AG08396 (cell line): Measurements from ENCODE around the gene ROBO2.

Experiments used
- DNase-seq: peaks from one replicate; pipeline ENCODE4 v3.0.0; 2012; ENCODE audit warnings: low spot score, mixed read lengths

Gene ROBO2

DNA sequence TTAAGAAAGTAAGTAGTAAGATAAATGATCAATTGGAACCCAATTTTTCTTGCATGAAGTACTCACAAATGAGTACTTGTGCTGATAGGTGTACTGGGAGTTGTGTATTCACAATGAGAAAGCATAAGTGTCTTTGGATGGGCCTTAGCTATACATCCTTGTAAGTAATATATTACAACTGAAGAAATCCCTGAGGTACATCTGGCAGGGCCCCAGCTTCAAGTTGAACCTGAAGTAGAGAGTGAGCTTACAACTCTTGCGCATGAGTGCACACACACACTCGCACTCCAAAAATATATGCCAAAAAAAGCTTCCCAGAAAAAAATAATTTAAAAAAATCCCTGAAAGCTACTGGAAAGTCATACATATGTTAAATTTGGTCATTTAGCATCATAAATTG, 222.5 kb downstream of the ROBO2 start:
- no peak for DNase-seq

DNA sequence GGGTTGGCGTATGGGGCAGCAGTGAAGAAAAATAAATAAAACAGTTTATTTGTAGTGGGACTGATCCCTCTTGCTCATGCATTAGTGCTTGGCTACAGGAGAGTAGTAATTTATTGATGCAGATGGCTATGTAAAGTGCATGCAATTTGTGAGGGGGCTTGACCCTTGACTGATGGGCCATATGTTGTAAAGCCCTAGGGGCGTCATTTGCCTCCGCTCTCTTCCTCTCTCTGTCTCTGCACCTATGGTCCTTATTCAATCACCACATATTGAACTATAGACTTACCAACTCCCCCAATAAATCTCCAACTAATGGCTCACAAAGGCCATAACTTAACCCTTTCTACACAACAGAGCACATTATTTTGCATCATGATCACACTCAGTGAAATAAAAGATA, 227.7 kb downstream of the ROBO2 start:
- DNase-seq, result no peak

DNA sequence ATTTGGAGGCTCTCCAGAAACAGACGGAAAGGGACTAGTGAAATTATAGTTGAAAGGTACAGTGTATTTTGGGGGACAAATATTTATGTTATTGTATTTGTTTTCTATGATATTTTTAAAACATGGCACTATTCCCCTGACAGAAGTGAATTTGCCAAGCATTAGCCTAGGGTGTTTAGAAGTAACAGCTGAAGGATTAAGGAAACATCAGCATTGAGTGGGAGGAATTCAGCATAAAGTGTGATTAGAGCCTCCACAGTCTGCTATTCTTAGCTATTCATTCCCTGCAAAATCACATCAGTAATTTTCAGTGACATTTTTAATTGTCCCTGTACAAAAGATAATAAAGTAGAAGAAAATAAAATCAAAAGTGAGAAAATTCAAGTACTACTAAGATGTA, 231.4 kb downstream of the ROBO2 start:
- DNase-seq, result no peak

DNA sequence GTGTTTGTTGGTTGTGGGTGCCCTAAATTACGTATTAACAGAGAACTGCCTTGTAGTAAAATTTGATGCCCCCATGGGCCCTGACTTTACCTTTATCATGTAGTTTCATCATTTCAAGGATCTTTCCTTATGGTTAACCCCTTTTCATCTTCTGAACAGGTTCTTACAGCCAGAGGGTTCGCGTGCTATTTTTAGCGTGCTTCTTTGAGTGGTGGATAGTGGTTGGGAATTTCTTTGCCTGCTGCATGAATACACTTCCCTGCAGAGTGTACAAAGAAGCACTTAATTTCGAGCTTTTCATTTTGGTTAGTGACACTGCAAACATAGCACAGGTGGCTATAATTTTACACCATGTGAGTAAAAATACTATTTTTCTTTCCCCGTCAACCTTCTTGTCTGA, 231.8 kb downstream of the ROBO2 start:
- no peak for DNase-seq

DNA sequence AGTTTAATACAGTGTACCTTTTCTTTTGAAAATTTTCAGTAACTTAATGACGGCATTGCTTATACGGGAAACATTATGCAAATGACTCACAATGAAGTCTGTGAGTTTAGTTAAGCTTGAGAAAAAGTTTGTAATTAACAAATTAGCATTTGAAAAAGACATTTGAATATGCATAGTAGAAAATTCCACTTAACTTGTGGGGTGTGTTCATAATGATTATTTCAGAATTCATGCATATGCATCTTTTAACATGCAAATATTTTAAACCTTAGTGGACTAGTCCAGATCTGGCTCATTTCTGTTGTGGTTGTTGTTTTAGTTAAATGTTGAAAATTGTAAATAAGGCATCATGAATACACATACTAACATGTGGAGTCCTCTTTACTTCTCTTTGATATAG, 239.4 kb downstream of the ROBO2 start:
- no peak for DNase-seq

DNA sequence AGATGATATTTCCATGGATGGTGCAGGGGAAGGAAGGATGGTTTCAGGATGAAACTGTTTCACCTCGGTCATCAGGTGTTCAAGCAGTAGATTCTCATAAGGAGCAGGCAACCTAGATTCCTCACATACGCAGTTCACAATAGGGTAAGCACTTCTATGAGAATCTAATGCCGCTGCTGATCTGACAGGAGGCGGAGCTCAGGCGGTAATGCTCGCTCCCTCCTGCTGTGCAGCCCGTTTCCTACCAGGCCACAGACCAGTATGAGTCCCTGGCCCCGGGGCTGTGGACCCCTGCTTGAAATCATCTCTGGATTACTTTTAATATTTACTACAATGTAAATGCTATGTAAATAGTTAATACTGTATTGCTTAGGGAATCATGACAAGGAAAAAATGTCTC, 241.8 kb downstream of the ROBO2 start:
- DNase-seq, result no peak

DNA sequence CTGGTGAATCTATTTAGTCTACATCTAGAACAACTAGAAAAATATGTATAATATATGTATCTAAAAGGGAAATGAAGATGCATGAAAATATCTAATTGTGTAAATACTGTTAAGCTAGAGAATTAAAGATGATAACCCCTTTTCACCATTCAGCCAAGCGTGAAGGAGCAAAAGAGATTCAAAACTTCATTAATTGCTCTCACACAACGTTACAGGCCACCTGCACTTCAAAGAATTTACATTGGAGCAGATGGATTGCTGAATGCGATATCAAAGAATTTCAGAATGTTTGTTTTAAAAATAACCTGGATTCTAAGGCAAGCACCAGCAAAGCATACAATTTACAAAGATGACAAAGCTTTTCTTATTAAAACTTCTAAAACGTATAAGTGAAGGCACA, 243.2 kb downstream of the ROBO2 start:
- no peak for DNase-seq

DNA sequence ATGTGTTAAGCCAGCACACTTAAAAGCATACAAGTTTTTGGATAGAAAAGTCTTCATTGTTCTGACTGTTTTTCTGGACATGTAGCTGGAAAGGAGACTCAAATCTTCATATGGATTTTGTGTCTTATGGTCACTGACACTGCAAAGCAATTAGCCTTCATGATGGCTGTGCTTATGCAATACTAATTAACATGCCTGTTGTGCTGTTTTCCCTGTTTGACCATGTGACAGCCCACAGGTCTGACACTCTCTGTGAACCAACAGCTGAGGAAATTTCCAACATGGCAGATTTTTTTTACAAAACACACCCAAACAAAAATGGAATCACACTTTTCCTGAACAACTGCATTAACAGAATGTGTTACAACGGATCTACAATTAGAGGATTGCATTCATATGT, 248.4 kb downstream of the ROBO2 start:
- DNase-seq, result no peak

DNA sequence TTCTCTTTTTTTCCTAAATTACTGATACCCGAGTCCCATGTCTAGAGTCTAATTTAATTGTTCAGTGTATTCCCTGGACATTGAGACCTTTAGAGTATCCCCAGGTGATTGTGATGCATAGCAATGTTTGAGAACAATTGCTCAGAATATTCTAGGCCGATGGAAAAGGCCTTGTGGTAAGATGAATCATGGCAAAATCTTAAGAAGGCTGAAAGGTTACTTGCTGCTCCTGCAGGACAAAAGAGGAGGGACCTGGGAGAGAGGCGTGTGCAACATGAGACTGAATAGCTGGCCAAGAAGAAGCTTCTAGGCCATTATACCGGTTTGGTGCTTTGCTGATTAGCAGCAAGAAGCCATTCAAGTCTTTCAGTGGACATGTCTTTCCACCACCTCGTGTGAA, 256.6 kb downstream of the ROBO2 start:
- no peak for DNase-seq

DNA sequence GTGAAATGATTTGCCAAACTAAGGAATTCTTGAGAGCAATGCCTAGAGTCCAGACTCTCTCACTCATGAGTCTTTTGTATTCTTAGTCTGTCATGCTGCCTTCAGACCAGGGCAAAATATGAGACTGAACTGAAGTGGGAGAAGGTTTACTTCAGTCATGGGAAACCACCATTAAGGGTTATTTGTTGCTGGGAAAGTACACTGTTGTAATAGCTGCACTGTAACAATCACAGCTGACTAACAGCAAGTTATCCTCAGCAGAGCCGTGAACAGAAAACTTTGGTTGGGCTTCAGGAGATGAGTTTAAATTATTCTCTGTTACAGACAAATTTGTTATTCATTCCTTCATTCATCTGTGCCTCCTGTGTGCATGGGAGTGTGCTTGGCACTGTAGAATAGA, 258.5 kb downstream of the ROBO2 start:
- DNase-seq, result no peak

DNA sequence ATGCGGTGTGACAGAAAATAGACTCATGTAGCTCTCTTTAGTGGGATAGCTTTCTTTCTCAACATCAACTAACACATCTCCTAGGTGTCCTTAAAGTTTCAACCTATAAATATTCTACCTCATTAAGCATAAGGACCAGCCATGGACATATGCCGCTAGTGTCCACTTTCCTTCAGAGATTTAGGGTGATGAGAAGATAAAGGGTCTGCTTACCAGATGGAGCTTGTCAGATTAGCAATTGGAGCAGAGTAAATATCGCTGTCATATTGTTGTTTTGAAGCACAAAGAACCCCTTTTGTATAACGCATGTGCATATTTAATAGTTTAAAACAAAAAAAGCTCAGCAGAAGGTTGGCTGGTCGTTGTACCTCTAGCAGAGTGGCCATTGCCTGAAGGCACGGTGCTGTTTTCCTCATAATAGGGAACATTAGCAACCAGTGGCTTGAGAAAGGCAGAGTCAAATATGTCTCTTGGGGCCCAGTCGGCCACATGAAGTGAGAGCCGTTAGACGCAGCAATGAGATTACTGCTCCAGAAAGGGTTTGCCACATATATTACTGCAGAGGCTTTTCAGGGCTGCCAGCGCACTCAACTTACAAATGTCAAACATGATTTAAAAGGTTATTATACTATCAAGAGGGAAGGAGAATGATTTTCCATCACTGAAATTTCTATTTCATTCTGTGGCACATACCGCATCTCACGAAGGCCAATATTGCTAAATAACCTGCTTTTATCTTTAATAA, 264.2 kb downstream of the ROBO2 start:
- no peak for DNase-seq

DNA sequence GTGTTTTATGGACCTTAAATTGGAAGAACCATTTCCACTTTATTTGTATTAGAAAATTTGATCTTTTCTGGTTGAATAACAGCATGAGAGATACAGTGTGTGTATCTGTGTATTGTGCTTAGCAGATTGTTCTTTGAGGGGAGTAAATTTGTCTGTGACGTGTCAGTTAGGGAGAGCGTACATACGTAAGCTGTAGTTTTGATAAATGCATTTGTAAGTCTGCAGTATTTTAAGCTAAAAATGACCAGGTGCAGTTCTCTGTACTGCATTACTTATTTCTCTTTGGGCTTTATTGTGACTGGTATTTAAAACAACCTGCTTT, 264.8 kb downstream of the ROBO2 start:
- no peak for DNase-seq

DNA sequence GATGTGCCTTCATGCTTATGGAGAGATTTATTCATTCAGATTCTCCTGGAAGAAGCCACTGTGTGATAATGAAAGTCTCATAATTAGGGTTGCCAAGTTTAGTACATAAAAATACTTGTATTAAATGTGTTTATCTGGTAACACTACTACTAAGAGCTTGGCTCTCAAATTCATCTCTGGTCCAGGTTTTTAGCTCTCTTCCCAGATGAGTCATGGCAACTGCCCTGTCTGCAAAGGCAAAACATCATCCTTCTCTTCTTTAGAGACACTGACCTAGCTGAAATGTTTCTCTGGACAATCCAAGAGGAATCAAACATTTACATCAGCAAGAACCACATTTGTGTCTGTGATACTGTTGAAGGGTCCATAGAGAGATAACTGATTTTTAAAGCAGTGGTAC, 269.6 kb downstream of the ROBO2 start:
- DNase-seq, result no peak

DNA sequence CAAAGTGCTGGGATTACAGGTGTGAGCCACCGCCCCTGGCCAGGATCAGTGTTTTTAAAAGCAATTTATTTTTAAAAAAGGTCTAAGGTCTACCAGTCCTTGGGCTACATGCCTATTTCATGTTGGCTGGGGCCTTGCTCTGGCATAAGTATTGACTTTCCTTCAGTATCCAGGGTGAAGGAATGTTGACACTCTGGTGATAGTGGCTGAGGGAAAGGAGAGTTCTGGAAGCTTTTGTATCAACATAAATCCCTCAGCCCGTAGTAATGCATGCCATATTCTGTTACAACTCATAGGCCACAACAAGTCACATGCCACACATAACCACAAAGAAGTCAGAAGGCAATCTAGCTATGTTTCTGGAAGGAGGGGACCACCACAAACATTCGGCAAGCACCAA, 273.9 kb downstream of the ROBO2 start:
- peak; percentile 39 for DNase-seq

DNA sequence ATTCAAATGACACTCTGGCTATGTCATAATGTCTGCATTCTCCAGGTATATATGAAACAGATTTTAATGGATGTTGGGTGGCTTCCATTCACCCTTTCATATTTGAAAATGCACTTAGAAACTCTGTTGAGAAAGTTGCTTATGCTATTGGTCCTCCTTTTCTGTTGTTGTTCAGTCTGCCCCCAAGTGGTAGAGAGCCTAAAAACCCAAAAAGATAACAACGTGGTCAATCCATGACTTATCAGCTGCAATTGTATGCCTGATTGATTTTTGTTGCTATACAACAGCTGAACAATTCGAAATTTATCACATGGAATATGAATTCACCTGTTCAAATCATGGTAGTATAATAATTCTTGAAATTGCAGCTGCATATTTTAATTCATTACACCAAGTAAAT, 279.8 kb downstream of the ROBO2 start:
- DNase-seq, result peak; percentile 42

DNA sequence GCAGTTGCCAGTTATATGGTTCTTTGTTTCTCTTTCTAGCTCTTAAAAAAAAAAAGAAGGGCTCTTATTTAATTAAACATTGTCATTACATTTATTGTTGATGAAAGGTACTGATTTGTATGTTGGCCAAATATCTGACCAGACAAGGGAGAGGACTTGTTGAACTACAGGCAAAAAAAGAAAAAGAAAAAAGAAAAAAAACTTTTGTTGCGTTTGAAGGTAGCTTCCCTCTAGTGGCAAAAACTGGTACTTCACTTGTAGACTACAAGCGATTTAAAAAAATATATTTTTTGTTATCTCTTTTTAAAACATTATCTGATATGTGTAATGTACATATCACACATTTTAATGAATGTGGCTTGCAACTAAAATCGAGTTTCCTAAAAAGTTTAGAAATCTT, 280.6 kb downstream of the ROBO2 start:
- DNase-seq, result no peak

DNA sequence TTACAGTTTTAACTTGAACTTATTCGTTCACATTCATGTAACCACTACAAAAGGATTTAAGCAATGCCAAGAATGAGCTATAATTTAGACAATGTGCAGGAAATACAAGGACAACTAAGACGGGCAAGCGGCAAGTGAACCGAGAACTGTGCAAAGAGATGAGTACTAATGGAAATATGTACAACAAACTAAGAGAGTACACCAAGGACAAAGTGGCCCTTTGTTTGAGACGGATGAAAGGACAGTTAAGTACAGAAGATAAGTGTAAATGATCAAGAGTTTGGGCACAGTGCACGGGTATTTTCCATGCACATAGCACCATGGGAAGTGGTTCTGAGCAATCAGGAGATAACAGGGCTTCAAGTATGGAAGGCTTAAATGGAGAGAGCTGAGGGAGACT, 281.7 kb downstream of the ROBO2 start:
- no peak for DNase-seq

DNA sequence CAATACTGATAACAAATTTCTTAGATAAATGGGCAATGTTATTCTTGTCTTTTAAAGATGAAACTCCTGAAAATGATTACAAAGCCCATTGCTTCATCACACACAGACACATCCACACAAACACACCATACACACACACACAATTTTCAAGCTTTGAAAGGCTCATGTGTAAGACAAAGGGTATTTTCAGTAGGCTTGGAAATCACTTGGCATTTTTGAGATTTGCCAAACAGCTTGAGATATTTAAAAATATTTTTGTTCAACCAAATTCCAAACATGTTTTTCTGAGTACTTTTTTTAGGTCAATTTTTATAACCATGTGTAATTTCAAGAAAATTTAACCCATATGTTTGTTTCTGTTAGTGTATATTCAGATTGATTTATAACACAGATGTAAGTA, 283.7 kb downstream of the ROBO2 start:
- DNase-seq, result no peak

DNA sequence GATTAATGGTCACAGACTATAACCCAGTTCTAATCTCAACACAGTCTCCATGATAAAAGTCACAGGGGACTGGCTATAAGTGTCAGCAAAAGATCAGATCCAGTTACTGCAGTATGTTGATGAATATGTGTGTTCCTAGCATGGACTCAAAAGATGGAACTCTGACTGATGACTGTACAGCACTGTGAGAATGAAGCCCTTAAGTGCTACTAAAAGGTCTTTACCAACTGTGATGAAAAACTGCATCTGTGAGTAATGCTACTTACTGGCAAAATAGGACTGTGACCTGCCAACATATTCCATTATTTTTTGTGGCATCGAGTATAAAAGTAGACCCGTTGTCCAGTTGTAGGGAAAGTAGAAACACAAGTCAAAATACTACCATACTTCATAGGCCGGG, 284.2 kb downstream of the ROBO2 start:
- DNase-seq, result no peak

DNA sequence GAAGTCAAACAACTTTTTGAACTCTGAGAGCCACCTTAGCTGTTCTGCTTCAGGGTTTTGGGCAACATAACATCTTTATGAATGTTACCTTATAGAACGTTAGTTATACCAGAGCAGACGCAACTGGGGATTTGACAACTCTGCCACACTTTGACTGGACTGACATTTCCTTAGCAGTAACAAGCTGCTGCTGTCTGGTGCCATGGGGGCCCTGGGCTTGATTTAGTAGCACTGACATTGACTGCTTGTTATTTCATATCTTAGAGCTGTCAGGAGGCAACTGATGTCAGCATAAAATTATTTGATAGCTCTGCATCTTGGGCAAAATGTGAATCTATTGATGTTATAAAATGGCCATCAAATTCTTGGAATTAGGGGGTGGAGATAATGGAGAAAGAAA, 285.4 kb downstream of the ROBO2 start:
- no peak for DNase-seq

DNA sequence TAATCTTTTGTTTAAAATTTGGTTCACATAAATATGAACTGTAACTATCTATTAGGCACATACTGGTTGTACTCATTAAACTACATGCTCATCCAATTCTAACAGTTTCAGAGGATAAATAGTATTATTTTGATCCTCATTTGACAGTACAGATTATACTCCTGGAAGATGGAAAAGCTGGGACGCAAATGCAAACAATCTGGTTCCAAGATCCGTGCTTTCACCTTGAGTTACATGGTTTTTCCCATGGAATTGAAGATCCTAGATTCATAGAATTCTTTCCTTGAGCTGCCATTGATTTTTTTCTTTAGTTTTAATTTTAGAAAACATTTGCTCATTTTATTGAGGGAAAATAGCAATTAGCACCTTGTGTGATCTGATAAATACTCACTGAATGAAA, 285.8 kb downstream of the ROBO2 start:
- DNase-seq, result no peak

DNA sequence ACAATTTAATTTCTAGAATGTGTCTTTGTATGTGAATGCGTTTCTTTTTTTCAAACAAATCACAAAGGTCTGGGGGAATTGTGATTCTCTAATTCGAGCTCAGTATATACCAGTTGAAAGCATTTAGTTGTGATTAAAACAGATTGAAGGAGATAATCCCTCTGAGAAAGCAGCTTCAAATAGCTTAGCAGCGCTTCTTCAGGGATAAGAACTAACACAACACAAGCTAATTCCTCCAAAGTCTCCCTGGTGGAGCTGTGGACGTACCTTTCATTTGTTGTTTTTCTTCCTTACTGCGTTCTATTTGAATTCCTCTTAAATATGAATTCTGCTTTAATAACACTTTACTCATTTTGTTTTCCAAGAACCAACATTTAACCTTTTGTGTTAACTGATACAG, 286.7 kb downstream of the ROBO2 start:
- DNase-seq, result no peak

DNA sequence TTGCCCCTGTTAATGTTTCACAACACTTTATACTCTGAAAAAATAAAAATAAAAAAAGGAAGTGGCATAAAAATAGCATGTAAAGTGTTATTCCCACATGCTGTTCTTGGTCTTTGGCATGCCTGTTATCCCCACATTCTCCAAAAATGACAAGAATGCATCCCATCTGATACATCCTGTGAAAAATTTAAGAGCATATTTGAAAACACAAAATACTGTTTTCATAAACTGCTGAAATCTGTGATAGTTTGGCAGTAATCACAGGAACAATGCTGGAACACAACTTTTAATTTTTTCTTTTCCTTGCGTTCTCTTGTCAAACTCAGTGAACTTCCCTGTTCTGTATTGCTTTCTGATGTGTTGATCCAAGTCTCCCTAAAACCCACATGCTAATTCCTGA, 288.8 kb downstream of the ROBO2 start:
- no peak for DNase-seq

DNA sequence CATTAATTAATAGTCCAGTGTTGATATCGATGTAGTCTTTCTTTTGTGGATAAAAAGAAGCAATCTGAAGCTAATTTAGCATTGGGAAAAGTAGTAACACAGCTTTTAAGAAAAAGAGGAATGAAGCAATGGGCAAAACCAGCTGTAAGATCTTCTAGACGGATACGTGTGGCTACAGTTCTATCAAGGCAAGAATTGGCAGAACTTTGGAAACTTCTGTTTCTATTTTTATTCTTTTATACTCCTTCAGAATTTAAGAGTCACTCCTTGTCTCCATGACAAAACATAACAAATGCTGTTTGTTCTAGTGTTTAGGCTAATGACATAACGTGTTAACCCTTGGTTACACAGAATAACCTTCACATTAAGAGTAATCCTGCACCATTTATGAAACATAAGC, 289.2 kb downstream of the ROBO2 start:
- DNase-seq, result no peak

DNA sequence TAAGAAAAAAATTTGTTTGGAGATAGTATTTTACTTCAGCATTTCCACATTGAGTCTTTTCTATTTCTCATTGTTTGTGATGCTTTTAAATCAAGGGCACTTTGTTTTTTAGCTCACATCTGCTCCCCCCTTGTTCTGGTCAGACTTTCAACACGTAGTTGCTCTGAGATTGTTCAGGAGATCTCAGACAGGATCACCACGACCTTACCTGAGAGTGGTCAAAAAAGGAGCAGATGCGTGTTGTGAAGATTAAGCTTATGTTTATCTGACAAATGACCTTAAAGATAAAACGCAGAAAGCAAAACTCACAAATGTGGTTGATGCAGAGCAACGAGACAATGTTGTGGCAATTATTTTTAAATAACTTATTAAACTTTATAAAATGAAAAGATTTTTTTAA, 298.3 kb downstream of the ROBO2 start:
- DNase-seq, result no peak
